ENCODE measurements around the gene AGPAT4. TPM values are rescaled to one million over a fixed set of nuclear protein-coding genes. Genes with fewer than 3 reads are reported as not detected.

AGPAT4 gene
- total and polyA plus RNA-seq, 3 donors from 2014 or later, result 5.4 to 7.2 (median 6.4) TPM

DNA sequence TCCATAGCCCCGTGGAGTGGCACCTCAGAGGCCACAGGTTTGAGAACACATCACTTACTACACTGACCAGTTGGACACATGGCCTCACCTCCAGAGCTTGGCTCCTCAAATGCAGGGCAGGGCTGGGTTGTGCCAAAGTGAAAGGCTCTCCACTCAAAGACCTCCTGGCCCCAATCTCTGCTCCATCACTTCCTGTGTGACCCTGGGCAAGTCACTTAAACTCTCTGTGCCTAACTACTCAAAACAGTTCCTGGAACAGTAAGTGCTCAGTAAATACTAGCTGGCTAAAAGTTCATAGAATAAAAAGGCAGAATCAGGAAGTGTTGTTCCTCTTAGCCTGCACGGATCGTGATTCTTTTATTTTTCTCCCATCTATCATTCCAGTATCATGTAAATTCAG, 50.2 kb downstream of the AGPAT4 start:
- no peak for TF ChIP-seq POLR2A (IDR thresholded peaks at IDR 0.05)
- TF ChIP-seq, protein P1, sequence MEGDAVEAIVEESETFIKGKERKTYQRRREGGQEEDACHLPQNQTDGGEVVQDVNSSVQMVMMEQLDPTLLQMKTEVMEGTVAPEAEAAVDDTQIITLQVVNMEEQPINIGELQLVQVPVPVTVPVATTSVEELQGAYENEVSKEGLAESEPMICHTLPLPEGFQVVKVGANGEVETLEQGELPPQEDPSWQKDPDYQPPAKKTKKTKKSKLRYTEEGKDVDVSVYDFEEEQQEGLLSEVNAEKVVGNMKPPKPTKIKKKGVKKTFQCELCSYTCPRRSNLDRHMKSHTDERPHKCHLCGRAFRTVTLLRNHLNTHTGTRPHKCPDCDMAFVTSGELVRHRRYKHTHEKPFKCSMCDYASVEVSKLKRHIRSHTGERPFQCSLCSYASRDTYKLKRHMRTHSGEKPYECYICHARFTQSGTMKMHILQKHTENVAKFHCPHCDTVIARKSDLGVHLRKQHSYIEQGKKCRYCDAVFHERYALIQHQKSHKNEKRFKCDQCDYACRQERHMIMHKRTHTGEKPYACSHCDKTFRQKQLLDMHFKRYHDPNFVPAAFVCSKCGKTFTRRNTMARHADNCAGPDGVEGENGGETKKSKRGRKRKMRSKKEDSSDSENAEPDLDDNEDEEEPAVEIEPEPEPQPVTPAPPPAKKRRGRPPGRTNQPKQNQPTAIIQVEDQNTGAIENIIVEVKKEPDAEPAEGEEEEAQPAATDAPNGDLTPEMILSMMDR (IDR thresholded peaks at IDR 0.05), result no peak
- H3K4me1 ChIP-seq, result peaks cover 12% of the 10 kb centered on the region
- no peaks in the 10 kb centered on the region for H3K27me3 ChIP-seq
- H3K9me3 ChIP-seq, result no peaks in the 10 kb centered on the region
- intact Hi-C loops (cut with DNase I; ENCODE audit: low total_unique reads), result no loop called here
- no peak for DNase-seq
- no peak overlapping the region for H3K27ac ChIP-seq
- WGBS, 2 donors, result 91% methylated on average over 3 of the region's 3 CpGs
- no peaks in the 10 kb centered on the region for H3K36me3 ChIP-seq (ENCODE audit: low read depth, missing control alignments)
- H3K4me3 ChIP-seq, result no peak overlapping the region

DNA sequence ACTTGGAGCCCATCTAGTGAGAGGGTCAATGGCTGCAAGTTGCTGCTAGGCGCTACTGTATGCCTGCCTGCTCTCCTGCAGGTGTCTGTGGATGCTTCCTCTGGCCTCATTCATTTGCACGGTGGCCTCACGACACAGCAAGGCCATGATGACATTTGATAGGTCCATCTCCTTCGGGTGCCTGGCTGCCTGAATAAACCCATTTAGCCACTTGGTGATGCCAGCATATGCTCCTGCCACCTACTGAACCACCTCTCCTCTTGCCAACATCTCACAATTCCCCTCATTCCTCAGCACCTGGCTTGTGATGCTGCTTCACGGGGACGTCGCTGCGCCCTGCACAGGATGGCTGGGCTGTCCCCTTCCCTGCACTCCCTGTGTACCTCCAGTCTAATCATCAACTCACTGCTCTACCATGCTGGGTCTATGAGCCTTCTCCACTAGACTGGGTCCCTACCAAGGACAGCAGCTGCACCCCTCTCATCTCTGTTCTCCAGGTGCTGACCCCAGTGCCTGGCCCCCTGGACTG, 51.1 kb downstream of the AGPAT4 start:
- DNase-seq, result no peak
- no peaks in the 10 kb centered on the region for H3K36me3 ChIP-seq (ENCODE audit: low read depth, missing control alignments)
- no peaks in the 10 kb centered on the region for H3K9me3 ChIP-seq
- peaks cover 12% of the 10 kb centered on the region for H3K4me1 ChIP-seq
- H3K27ac ChIP-seq, result no peak overlapping the region
- no peaks in the 10 kb centered on the region for H3K27me3 ChIP-seq
- WGBS, 2 donors, result 95 to 99% methylated on average over 8 of the region's 8 CpGs
- TF ChIP-seq POLR2A (IDR thresholded peaks at IDR 0.05), result no peak
- TF ChIP-seq, protein P1 (IDR thresholded peaks at IDR 0.05), result no peak
- intact Hi-C loops (cut with DNase I; ENCODE audit: low total_unique reads), result no loop called here
- H3K4me3 ChIP-seq, result no peak overlapping the region

DNA sequence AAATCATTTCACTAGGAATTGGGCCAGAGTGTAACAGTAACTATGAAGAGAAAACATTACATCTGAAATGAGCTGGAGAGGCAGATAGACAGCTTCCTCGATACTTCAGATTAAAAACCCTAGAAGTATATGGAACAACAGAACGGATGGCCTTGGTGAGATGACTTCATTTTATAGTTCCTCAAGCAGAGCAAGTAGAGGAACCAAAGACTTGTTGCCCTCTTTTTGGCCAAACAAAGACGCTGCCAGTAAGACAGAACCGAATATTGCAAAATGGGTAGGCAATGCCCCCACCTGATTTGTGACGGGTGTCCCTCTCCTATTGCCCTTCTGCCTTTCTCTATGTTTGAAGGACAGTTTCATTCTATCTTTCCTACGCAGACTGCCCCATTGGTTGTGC, 53.5 kb downstream of the AGPAT4 start:
- intact Hi-C loops (cut with DNase I; ENCODE audit: low total_unique reads), result no loop called here
- no peaks in the 10 kb centered on the region for H3K4me1 ChIP-seq
- no peak overlapping the region for H3K27ac ChIP-seq
- H3K9me3 ChIP-seq, result no peaks in the 10 kb centered on the region
- no peak overlapping the region for H3K4me3 ChIP-seq
- no peaks in the 10 kb centered on the region for H3K27me3 ChIP-seq
- TF ChIP-seq POLR2A (IDR thresholded peaks at IDR 0.05), result no peak
- TF ChIP-seq, protein P1 (IDR thresholded peaks at IDR 0.05), result no peak
- no peaks in the 10 kb centered on the region for H3K36me3 ChIP-seq (ENCODE audit: low read depth, missing control alignments)
- 87 to 94% methylated on average over 6 of the region's 6 CpGs for WGBS, 2 donors
- DNase-seq, result no peak

DNA sequence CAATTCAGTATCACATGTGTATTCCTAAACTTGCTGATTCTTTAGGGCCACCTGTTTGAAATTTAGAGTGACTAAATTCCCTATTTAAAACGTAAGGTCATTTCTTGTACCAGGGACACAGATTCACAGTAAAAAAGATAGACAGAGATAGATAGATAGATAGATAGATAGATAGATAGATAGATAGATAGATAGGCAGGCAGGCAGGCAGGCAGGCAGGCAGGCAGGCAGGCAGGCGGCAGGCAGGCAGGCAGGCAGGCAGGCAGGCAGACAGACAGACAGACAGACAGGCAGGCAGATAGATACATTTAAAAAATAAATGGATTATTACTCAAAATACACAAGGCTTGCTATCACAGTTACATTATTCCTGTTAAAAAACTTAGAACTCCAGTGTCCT, 54.2 kb downstream of the AGPAT4 start:
- H3K27me3 ChIP-seq, result no peaks in the 10 kb centered on the region
- no peaks in the 10 kb centered on the region for H3K9me3 ChIP-seq
- no peak overlapping the region for H3K4me3 ChIP-seq
- DNase-seq, result no peak
- H3K4me1 ChIP-seq, result no peaks in the 10 kb centered on the region
- no peak overlapping the region for H3K27ac ChIP-seq
- intact Hi-C loops (cut with DNase I; ENCODE audit: low total_unique reads), result no loop called here
- no peaks in the 10 kb centered on the region for H3K36me3 ChIP-seq (ENCODE audit: low read depth, missing control alignments)
- TF ChIP-seq, protein P1 (IDR thresholded peaks at IDR 0.05), result no peak
- TF ChIP-seq POLR2A (IDR thresholded peaks at IDR 0.05), result no peak
- WGBS, 2 donors, result 68 to 75% methylated on average over 2 of the region's 2 CpGs

DNA sequence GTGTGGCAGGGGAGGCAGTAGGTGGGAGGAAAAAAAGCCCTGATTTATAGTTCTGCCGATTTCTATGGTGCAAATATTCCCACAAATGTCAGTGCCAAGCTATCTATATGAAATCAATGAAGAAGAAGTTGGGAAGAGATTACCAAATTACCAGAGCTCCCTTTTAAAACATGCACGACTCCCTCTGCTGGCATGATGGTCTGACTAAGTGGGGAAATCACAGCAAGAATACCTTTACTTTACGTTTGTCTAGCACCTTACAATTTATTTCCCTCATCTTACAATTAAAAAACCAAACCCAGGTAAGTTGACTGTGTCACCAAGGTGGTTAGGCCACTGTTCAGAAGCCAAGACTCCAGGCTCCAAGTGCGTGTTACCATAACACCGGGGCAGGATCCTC, 55.6 kb downstream of the AGPAT4 start:
- no peak overlapping the region for H3K27ac ChIP-seq
- intact Hi-C loops (cut with DNase I; ENCODE audit: low total_unique reads), result no loop called here
- H3K36me3 ChIP-seq (ENCODE audit: low read depth, missing control alignments), result no peaks in the 10 kb centered on the region
- 91 to 92% methylated on average over 5 of the region's 5 CpGs for WGBS, 2 donors
- H3K4me3 ChIP-seq, result no peak overlapping the region
- DNase-seq, result no peak
- H3K9me3 ChIP-seq, result no peaks in the 10 kb centered on the region
- H3K4me1 ChIP-seq, result no peaks in the 10 kb centered on the region
- no peaks in the 10 kb centered on the region for H3K27me3 ChIP-seq
- TF ChIP-seq POLR2A (IDR thresholded peaks at IDR 0.05), result no peak

All from testis (tissue), 3 donors.